ENCODE measurements around the gene PCDH17.

Gene PCDH17

GRCh38 chr13:57630661-57631595, 616 bp upstream of the PCDH17 start:
- peaks cover 53% of the 10 kb centered on the region for H3K27me3 ChIP-seq (ENCODE audit: insufficient read depth, insufficient read length)
- peak overlapping the region; percentile 36 for H3K4me3 ChIP-seq (ENCODE audit: insufficient read length, low read depth)

DNA sequence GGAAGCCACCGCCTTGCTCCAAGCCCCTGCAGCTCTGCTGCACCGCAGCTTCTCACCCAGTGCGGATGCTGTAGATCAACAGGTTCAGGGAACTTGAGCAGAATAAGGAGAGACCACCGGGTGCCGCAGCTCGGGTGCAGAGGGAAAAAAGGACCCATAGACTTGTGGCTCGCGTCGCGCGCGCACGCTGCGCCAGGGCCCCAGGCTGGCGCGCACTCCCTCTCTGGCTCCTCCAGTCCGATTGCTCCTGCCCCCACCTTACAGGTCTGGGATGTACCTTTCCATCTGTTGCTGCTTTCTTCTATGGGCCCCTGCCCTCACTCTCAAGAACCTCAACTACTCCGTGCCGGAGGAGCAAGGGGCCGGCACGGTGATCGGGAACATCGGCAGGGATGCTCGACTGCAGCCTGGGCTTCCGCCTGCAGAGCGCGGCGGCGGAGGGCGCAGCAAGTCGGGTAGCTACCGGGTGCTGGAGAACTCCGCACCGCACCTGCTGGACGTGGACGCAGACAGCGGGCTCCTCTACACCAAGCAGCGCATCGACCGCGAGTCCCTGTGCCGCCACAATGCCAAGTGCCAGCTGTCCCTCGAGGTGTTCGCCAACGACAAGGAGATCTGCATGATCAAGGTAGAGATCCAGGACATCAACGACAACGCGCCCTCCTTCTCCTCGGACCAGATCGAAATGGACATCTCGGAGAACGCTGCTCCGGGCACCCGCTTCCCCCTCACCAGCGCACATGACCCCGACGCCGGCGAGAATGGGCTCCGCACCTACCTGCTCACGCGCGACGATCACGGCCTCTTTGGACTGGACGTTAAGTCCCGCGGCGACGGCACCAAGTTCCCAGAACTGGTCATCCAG, 964 bp downstream of the PCDH17 start:
- Histone ChIP-seq H3K9me3 (ENCODE audit: insufficient read depth, low read length) (no peaks in the 10 kb centered on the region), H3K36me3 (ENCODE audit: insufficient read depth, insufficient read length, low read length) (no peaks in the 10 kb centered on the region), H3K9ac (ENCODE audit: insufficient read length, low read depth) (no peak overlapping the region), H3K27me3 (ENCODE audit: insufficient read depth, insufficient read length) (peaks cover 53% of the 10 kb centered on the region), H3K4me3 (ENCODE audit: insufficient read length, low read depth) (peak overlapping the region; percentile 36), H3K4me1 (ENCODE audit: insufficient read depth, insufficient read length) (no peaks in the 10 kb centered on the region)
- TF ChIP-seq YY1 (IDR thresholded peaks at IDR 0.05; ENCODE audit: insufficient read depth, insufficient read length) = no peak
- no peak for TF ChIP-seq ZNF274 (IDR thresholded peaks at IDR 0.05; ENCODE audit: low read depth, low read length)
- TF ChIP-seq SUZ12 (IDR thresholded peaks at IDR 0.05; ENCODE audit: extremely low read depth, insufficient read depth, insufficient read length) = no peak
- no peak for DNase-seq (ENCODE audit: low read depth, low spot score)

More at GRCh38 chr13:57630661-57631595, 616 bp upstream of the PCDH17 start:
- Histone ChIP-seq H3K9me3 (ENCODE audit: insufficient read depth, low read length) (no peaks in the 10 kb centered on the region), H3K36me3 (ENCODE audit: insufficient read depth, insufficient read length, low read length) (no peaks in the 10 kb centered on the region), H3K4me1 (ENCODE audit: insufficient read depth, insufficient read length) (no peaks in the 10 kb centered on the region), H3K9ac (ENCODE audit: insufficient read length, low read depth) (no peak overlapping the region)
- no peak for DNase-seq (ENCODE audit: low read depth, low spot score)
- TF ChIP-seq SUZ12 (IDR thresholded peaks at IDR 0.05; ENCODE audit: extremely low read depth, insufficient read depth, insufficient read length) = no peak
- TF ChIP-seq YY1 (IDR thresholded peaks at IDR 0.05; ENCODE audit: insufficient read depth, insufficient read length) = no peak
- TF ChIP-seq ZNF274 (IDR thresholded peaks at IDR 0.05; ENCODE audit: low read depth, low read length) = no peak

- Histone ChIP-seq H3K4me3 (ENCODE audit: insufficient read length, low read depth) (peak overlapping the region; percentile 36), H3K27me3 (ENCODE audit: insufficient read depth, insufficient read length) (peaks cover 49% of the 10 kb centered on the region)
- no peak for DNase-seq (ENCODE audit: low read depth, low spot score)
Observed at GRCh38 chr13:57633141-57633949, 1.8 kb downstream of the PCDH17 start.

DNA sequence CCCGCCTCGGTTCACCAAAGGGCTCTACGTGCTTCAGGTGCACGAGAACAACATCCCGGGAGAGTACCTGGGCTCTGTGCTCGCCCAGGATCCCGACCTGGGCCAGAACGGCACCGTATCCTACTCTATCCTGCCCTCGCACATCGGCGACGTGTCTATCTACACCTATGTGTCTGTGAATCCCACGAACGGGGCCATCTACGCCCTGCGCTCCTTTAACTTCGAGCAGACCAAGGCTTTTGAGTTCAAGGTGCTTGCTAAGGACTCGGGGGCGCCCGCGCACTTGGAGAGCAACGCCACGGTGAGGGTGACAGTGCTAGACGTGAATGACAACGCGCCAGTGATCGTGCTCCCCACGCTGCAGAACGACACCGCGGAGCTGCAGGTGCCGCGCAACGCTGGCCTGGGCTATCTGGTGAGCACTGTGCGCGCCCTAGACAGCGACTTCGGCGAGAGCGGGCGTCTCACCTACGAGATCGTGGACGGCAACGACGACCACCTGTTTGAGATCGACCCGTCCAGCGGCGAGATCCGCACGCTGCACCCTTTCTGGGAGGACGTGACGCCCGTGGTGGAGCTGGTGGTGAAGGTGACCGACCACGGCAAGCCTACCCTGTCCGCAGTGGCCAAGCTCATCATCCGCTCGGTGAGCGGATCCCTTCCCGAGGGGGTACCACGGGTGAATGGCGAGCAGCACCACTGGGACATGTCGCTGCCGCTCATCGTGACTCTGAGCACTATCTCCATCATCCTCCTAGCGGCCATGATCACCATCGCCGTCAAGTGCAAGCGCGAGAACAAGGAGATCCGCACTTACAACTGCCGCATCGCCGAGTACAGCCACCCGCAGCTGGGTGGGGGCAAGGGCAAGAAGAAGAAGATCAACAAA, 2.6 kb downstream of the PCDH17 start:
- TF ChIP-seq SUZ12 (IDR thresholded peaks at IDR 0.05; ENCODE audit: extremely low read depth, insufficient read depth, insufficient read length) (no peak), YY1 (IDR thresholded peaks at IDR 0.05; ENCODE audit: insufficient read depth, insufficient read length) (no peak), ZNF274 (IDR thresholded peaks at IDR 0.05; ENCODE audit: low read depth, low read length) (no peak)
- no peaks in the 10 kb centered on the region for H3K9me3 ChIP-seq (ENCODE audit: insufficient read depth, low read length)
- H3K4me1 ChIP-seq (ENCODE audit: insufficient read depth, insufficient read length) = no peaks in the 10 kb centered on the region
- H3K4me3 ChIP-seq (ENCODE audit: insufficient read length, low read depth) = no peak overlapping the region
- H3K36me3 ChIP-seq (ENCODE audit: insufficient read depth, insufficient read length, low read length) = no peaks in the 10 kb centered on the region
- no peak overlapping the region for H3K9ac ChIP-seq (ENCODE audit: insufficient read length, low read depth)
- DNase-seq (ENCODE audit: low read depth, low spot score) = no peak
- peaks cover 40% of the 10 kb centered on the region for H3K27me3 ChIP-seq (ENCODE audit: insufficient read depth, insufficient read length)

More at GRCh38 chr13:57633141-57633949, 1.8 kb downstream of the PCDH17 start:
- no peaks in the 10 kb centered on the region for H3K36me3 ChIP-seq (ENCODE audit: insufficient read depth, insufficient read length, low read length)
- TF ChIP-seq YY1 (IDR thresholded peaks at IDR 0.05; ENCODE audit: insufficient read depth, insufficient read length) = no peak
- no peak for TF ChIP-seq ZNF274 (IDR thresholded peaks at IDR 0.05; ENCODE audit: low read depth, low read length)
- no peak for TF ChIP-seq SUZ12 (IDR thresholded peaks at IDR 0.05; ENCODE audit: extremely low read depth, insufficient read depth, insufficient read length)
- H3K9ac ChIP-seq (ENCODE audit: insufficient read length, low read depth) = no peak overlapping the region
- no peaks in the 10 kb centered on the region for H3K4me1 ChIP-seq (ENCODE audit: insufficient read depth, insufficient read length)
- no peaks in the 10 kb centered on the region for H3K9me3 ChIP-seq (ENCODE audit: insufficient read depth, low read length)

GRCh38 chr13:57634839-57635165, 3.3 kb downstream of the PCDH17 start:
- DNase-seq (ENCODE audit: low read depth, low spot score) = no peak

DNA sequence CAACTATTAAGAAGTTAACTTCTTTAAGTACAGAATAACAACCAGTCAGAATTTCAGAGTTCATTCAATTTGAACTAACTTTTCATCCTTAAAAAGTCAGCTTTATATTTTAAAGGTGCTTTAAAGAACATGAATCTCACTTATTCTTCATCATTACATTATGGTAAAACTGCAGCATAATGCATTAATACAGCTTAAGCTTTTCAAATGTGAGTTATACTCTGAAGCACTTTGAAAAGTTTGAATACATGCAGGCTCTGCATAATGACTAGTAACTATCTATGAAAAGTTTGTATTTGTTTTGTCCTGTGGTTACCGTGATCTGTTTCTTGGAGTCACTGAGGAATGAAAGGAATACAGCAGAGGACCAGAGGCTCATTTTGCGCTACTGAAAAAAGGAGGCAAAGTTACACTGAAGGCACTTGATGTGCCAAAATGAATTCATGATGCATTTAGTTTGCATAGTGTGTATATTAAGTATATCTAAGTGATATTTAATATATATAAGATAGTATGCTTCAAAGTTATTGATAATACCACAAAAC, 4.1 kb downstream of the PCDH17 start:
- no peak overlapping the region for H3K9ac ChIP-seq (ENCODE audit: insufficient read length, low read depth)
- no peaks in the 10 kb centered on the region for H3K4me1 ChIP-seq (ENCODE audit: insufficient read depth, insufficient read length)
- TF ChIP-seq YY1 (IDR thresholded peaks at IDR 0.05; ENCODE audit: insufficient read depth, insufficient read length) (no peak), SUZ12 (IDR thresholded peaks at IDR 0.05; ENCODE audit: extremely low read depth, insufficient read depth, insufficient read length) (no peak), ZNF274 (IDR thresholded peaks at IDR 0.05; ENCODE audit: low read depth, low read length) (no peak)
- peaks cover 30% of the 10 kb centered on the region for H3K27me3 ChIP-seq (ENCODE audit: insufficient read depth, insufficient read length)
- no peak overlapping the region for H3K4me3 ChIP-seq (ENCODE audit: insufficient read length, low read depth)
- DNase-seq (ENCODE audit: low read depth, low spot score) = no peak
- H3K36me3 ChIP-seq (ENCODE audit: insufficient read depth, insufficient read length, low read length) = no peaks in the 10 kb centered on the region
- H3K9me3 ChIP-seq (ENCODE audit: insufficient read depth, low read length) = no peaks in the 10 kb centered on the region

More at GRCh38 chr13:57634839-57635165, 3.3 kb downstream of the PCDH17 start:
- Histone ChIP-seq H3K4me3 (ENCODE audit: insufficient read length, low read depth) (no peak overlapping the region), H3K4me1 (ENCODE audit: insufficient read depth, insufficient read length) (no peaks in the 10 kb centered on the region), H3K36me3 (ENCODE audit: insufficient read depth, insufficient read length, low read length) (no peaks in the 10 kb centered on the region), H3K9ac (ENCODE audit: insufficient read length, low read depth) (no peak overlapping the region), H3K27me3 (ENCODE audit: insufficient read depth, insufficient read length) (peaks cover 37% of the 10 kb centered on the region), H3K9me3 (ENCODE audit: insufficient read depth, low read length) (no peaks in the 10 kb centered on the region)
- TF ChIP-seq SUZ12 (IDR thresholded peaks at IDR 0.05; ENCODE audit: extremely low read depth, insufficient read depth, insufficient read length) (no peak), YY1 (IDR thresholded peaks at IDR 0.05; ENCODE audit: insufficient read depth, insufficient read length) (no peak), ZNF274 (IDR thresholded peaks at IDR 0.05; ENCODE audit: low read depth, low read length) (no peak)
